WTC11 (cell line): ENCODE results near the gene SLC38A8. TPM values are rescaled to one million over a fixed set of nuclear protein-coding genes. Genes with fewer than 3 reads are reported as not detected.

Experiments used
- ATAC-seq: fragments of 200-7000 bp; cut with Tn5 transposase; 2 replicates; pipeline ENCODE4 v1.10.0; 2021; ENCODE audit warnings: mild to moderate bottlenecking, moderate library complexity
- CTCF ChIA-PET: fragments of 300-600 bp; sonication (Branson Sonifier 250); formaldehyde crosslinking; loops from one replicate; lab custom pipeline; 2021; ENCODE audit warnings: antibody characterized with exemption; lab: Charles Lee
- POLR2A ChIA-PET: fragments of 350-600 bp; sonication (Branson Sonifier 250); formaldehyde crosslinking; loops from one replicate; lab custom pipeline; 2021; ENCODE audit warnings: antibody characterized with exemption; lab: Charles Lee
- DNase-seq: peaks from one replicate; pipeline ENCODE4 v3.0.0; 2021; ENCODE audit warnings: low spot score
- H3K27ac Mint-ChIP-seq: 2 replicates; pipeline ENCODE4 v1.8.0; 2021; ENCODE audit warnings: mixed read lengths
- H3K27me3 Mint-ChIP-seq: 2 replicates; pipeline ENCODE4 v1.8.0; 2021; ENCODE audit warnings: low read depth, mild to moderate bottlenecking, moderate library complexity, mixed read lengths
- H3K36me3 Mint-ChIP-seq: 2 replicates; pipeline ENCODE4 v1.8.0; 2021; ENCODE audit warnings: mixed read lengths
- H3K4me1 Mint-ChIP-seq: 2 replicates; pipeline ENCODE4 v1.8.0; 2022; ENCODE audit warnings: mixed read lengths
- H3K4me3 Mint-ChIP-seq: 2 replicates; pipeline ENCODE4 v1.8.0; 2021; ENCODE audit warnings: mild to moderate bottlenecking, moderate library complexity, mixed read lengths
- H3K9me3 Mint-ChIP-seq: 2 replicates; pipeline ENCODE4 v1.8.0; 2021; ENCODE audit warnings: mixed read lengths
- ATF6 ChIP-seq: sonication (generic); formaldehyde crosslinking; IDR thresholded peaks from 2 replicates; pipeline ENCODE4 v1.8.1; 2023; ENCODE audit warnings: mild to moderate bottlenecking, missing genetic modification reagents
- CREB1 ChIP-seq: sonication (generic); formaldehyde crosslinking; IDR thresholded peaks from 2 replicates; pipeline ENCODE4 v1.8.0; 2023; ENCODE audit warnings: mild to moderate bottlenecking, missing genetic modification reagents
- ERG ChIP-seq: fragments of 250-450 bp; sonication (Bioruptor Pico); IDR thresholded peaks from 2 replicates; pipeline ENCODE4 v1.8.0; 2021; ENCODE audit warnings: mild to moderate bottlenecking
- GABPB1 ChIP-seq: sonication (generic); formaldehyde crosslinking; IDR thresholded peaks from 2 replicates; pipeline ENCODE4 v1.8.1; 2023; ENCODE audit warnings: mild to moderate bottlenecking, missing genetic modification reagents
- IRF1 ChIP-seq: sonication (generic); formaldehyde crosslinking; IDR thresholded peaks from 2 replicates; pipeline ENCODE4 v1.8.0; 2023; ENCODE audit warnings: missing genetic modification reagents
- IRF2 ChIP-seq: sonication (generic); formaldehyde crosslinking; IDR thresholded peaks from 2 replicates; pipeline ENCODE4 v1.8.0; 2022; ENCODE audit warnings: low read depth, missing genetic modification reagents, borderline replicate concordance
- MAX ChIP-seq: sonication (generic); formaldehyde crosslinking; IDR thresholded peaks from 2 replicates; pipeline ENCODE4 v1.8.0; 2022; ENCODE audit warnings: mild to moderate bottlenecking, missing genetic modification reagents
- MXD4 ChIP-seq: fragments of 250-450 bp; sonication (Bioruptor Pico); IDR thresholded peaks from 2 replicates; pipeline ENCODE4 v1.8.0; 2021; ENCODE audit warnings: mild to moderate bottlenecking, moderate library complexity, borderline replicate concordance
- PREB ChIP-seq: sonication (generic); formaldehyde crosslinking; IDR thresholded peaks from 2 replicates; pipeline ENCODE4 v1.8.1; 2022; ENCODE audit warnings: mild to moderate bottlenecking, missing genetic modification reagents, moderate library complexity, borderline replicate concordance
- USF1 ChIP-seq: sonication (generic); formaldehyde crosslinking; IDR thresholded peaks from 2 replicates; pipeline ENCODE4 v1.8.0; 2022; ENCODE audit warnings: mild to moderate bottlenecking, missing genetic modification reagents
- USF2 ChIP-seq: sonication (generic); formaldehyde crosslinking; IDR thresholded peaks from 2 replicates; pipeline ENCODE4 v1.8.1; 2023; ENCODE audit warnings: mild to moderate bottlenecking, missing genetic modification reagents, moderate library complexity
- ZBTB43 ChIP-seq: sonication (generic); formaldehyde crosslinking; IDR thresholded peaks from 2 replicates; pipeline ENCODE4 v1.8.1; 2023; ENCODE audit warnings: mild to moderate bottlenecking, missing genetic modification reagents
- ZNF121 ChIP-seq: sonication (generic); formaldehyde crosslinking; IDR thresholded peaks from 2 replicates; pipeline ENCODE4 v1.8.0; 2023; ENCODE audit warnings: missing genetic modification reagents
- ZNF138 ChIP-seq: sonication (generic); formaldehyde crosslinking; conservative IDR thresholded peaks from 2 replicates; pipeline ENCODE4 v1.8.1; 2022; ENCODE audit warnings: mild to moderate bottlenecking, moderate library complexity, missing genetic modification reagents
- total RNA-seq: library from RNA; stranded (reverse); gene quantifications from 3 replicates; pipeline ENCODE4 v1.2.3, GENCODE V29; 2021

The SLC38A8 gene
- total RNA-seq, 1 experiment from 2014 or later = not detected

- Mint-ChIP-seq H3K27ac (peak overlapping the region; percentile 41; the same call in 1 of the 2 replicates), H3K4me3 (peak overlapping the region; percentile 56), H3K27me3 (peaks cover 5% of the 10 kb centered on the region; the same call in 1 of the 2 replicates), H3K36me3 (no peaks in the 10 kb centered on the region), H3K4me1 (peaks cover 6% of the 10 kb centered on the region), H3K9me3 (peaks cover 3% of the 10 kb centered on the region)
- DNase-seq (peak; percentile 100), ATAC-seq (peak; percentile 90)
- CTCF ChIA-PET = interaction anchor here (0.7 to 2.4 kb wide), 31 partner anchors 13 to 294 kb away, joined by 3 to 28 read pairs (median 5); partner anchors contain the start of genes DNAAF1, HSDL1, MBTPS1 and SLC38A8
- peak; percentile 57; the same call in 1 of the 2 replicates for TF ChIP-seq MAX
- TF ChIP-seq ZNF121 (CRISPR knock-in tag) = 0 out of 2 replicates have a peak, but pooled peaks have one; percentile 4
- peak; percentile 88 for TF ChIP-seq USF1
- peak; percentile 89 for TF ChIP-seq USF2 (CRISPR knock-in tag)
- TF ChIP-seq ZNF138 (CRISPR knock-in tag) = no peak
- POLR2A ChIA-PET = interaction anchor here (0.6 to 1.8 kb wide), 5 partner anchors 13 to 201 kb away, joined by 3 to 10 read pairs (median 5); partner anchors contain the start of gene MBTPS1
Measured at GRCh38 chr16:84013787-84014569, 28.6 kb downstream of the SLC38A8 start.

- H3K36me3 Mint-ChIP-seq = no peaks in the 10 kb centered on the region
- CTCF ChIA-PET = no interaction called here
- H3K27me3 Mint-ChIP-seq = no peaks in the 10 kb centered on the region; the same call in 1 of the 2 replicates
- DNase-seq (no peak), ATAC-seq (no peak)
- no peak overlapping the region for H3K4me3 Mint-ChIP-seq
- no peak for TF ChIP-seq ZBTB43 (CRISPR knock-in tag)
- TF ChIP-seq ATF6 (CRISPR knock-in tag) = no peak
- TF ChIP-seq PREB (CRISPR knock-in tag) = no peak
- no peak for TF ChIP-seq GABPB1 (CRISPR knock-in tag)
- TF ChIP-seq ERG (CRISPR knock-in tag) = no peak
- TF ChIP-seq IRF2 (CRISPR knock-in tag) = no peak
- no peak for TF ChIP-seq MXD4 (CRISPR knock-in tag)
- no peak for TF ChIP-seq CREB1
- no peak for TF ChIP-seq IRF1 (CRISPR knock-in tag)
- no peaks in the 10 kb centered on the region for H3K4me1 Mint-ChIP-seq
- H3K27ac Mint-ChIP-seq = no peak overlapping the region
- POLR2A ChIA-PET = no interaction called here
- peaks cover 5% of the 10 kb centered on the region for H3K9me3 Mint-ChIP-seq
Measured at GRCh38 chr16:84009282-84009681, 33.3 kb downstream of the SLC38A8 start.
